Smooth muscle cell (in vitro differentiated cells): ENCODE results near the gene C1orf185. TPM values are rescaled to one million over a fixed set of nuclear protein-coding genes. Genes with fewer than 3 reads are reported as not detected.
"Not testable (repeated sequence)": the region's sequence is repeated elsewhere in the genome, so short reads cannot be mapped to it uniquely, and the experiment has no call there.

Experiments
- DNase-seq: peaks from one replicate; lab custom pipeline; 2025; ENCODE audit not compliant: unreplicated experiment; lab: John Stamatoyannopoulos, UW
- H2AFZ ChIP-seq: fragments of 200-600 bp; sonication (generic); 2 replicates; pipeline ENCODE4 v1.6.0; 2016; ENCODE audit warnings: antibody characterized with exemption, low read depth, mild to moderate bottlenecking
- H3F3A ChIP-seq: fragments of 200-600 bp; sonication (generic); 2 replicates; pipeline ENCODE4 v1.6.0; 2017; ENCODE audit warnings: antibody characterized with exemption, low read depth
- H3K27ac ChIP-seq: fragments of 200-600 bp; sonication (generic); 2 replicates; pipeline ENCODE4 v1.5.1; 2016; ENCODE audit warnings: low read depth, mild to moderate bottlenecking
- H3K27me3 ChIP-seq: fragments of 200-600 bp; sonication (generic); 2 replicates; pipeline ENCODE4 v1.6.1; 2016; ENCODE audit warnings: low read depth, mild to moderate bottlenecking
- H3K36me3 ChIP-seq: fragments of 200-600 bp; sonication (generic); 2 replicates; pipeline ENCODE4 v1.5.1; 2016; ENCODE audit warnings: low read depth
- H3K4me1 ChIP-seq: fragments of 200-600 bp; sonication (generic); 2 replicates; pipeline ENCODE4 v1.5.1; 2016; ENCODE audit warnings: low read depth
- H3K4me2 ChIP-seq: fragments of 200-600 bp; sonication (generic); 2 replicates; pipeline ENCODE4 v1.6.0; 2016; ENCODE audit warnings: mild to moderate bottlenecking
- H3K4me3 ChIP-seq: fragments of 200-600 bp; sonication (generic); 2 replicates; pipeline ENCODE4 v1.5.1; 2016; ENCODE audit warnings: mild to moderate bottlenecking
- H3K79me2 ChIP-seq: fragments of 200-600 bp; sonication (generic); 2 replicates; pipeline ENCODE4 v1.6.0; 2016; ENCODE audit warnings: low read depth, mild to moderate bottlenecking
- H3K9ac ChIP-seq: fragments of 200-600 bp; sonication (generic); 2 replicates; pipeline ENCODE4 v1.6.0; 2016; ENCODE audit warnings: low read depth
- H3K9me3 ChIP-seq: fragments of 200-600 bp; sonication (generic); replicated peaks from 2 replicates; pipeline ENCODE4 v1.5.1; 2016; ENCODE audit warnings: low read depth
- H4K20me1 ChIP-seq: fragments of 200-600 bp; sonication (generic); 2 replicates; pipeline ENCODE4 v1.6.0; 2016; ENCODE audit warnings: low read depth
- CTCF ChIP-seq: fragments of 200-600 bp; sonication (generic); IDR thresholded peaks from 2 replicates; pipeline ENCODE4 v1.5.1; 2017; ENCODE audit warnings: borderline replicate concordance, mild to moderate bottlenecking, antibody characterized with exemption; ENCODE audit not compliant: insufficient read depth, poor library complexity, severe bottlenecking
- WGBS: methylation state at CpG from one replicate; pipeline ENCODE4 v1.1.7; 2016; ENCODE audit warnings: low lambda C conversion rate; 5-methylcytosine and 5-hydroxymethylcytosine counted together
- polyA plus RNA-seq: library from polyadenylated mRNA; unstranded; fragments of >200 nt; fragmentation: Nextera tagmentation; extraction: Ambion mirVana; gene quantifications from 2 replicates; pipeline ENCODE4 v1.2.1, GENCODE V29; 2016
- total RNA-seq: library from RNA; depleted of rRNA; stranded (reverse); fragments of >200 nt; gene quantifications from 2 replicates; pipeline ENCODE4 v1.2.3, GENCODE V29; 2014

The C1orf185 gene
- total and polyA plus RNA-seq, 2 experiments from 2014 or later, result not detected

GRCh38 chr1:51168936-51169335 is 66.9 kb downstream of the C1orf185 start:
- H4K20me1 ChIP-seq, result no peaks in the 10 kb centered on the region
- H3K27me3 ChIP-seq, result peaks cover 11% of the 10 kb centered on the region
- no peak overlapping the region for H2AFZ ChIP-seq
- H3K27ac ChIP-seq, result no peak overlapping the region
- no peak overlapping the region for H3K4me3 ChIP-seq
- H3K4me1 ChIP-seq, result no peaks in the 10 kb centered on the region
- H3K4me2 ChIP-seq, result peak overlapping the region; percentile 27
- no peaks in the 10 kb centered on the region for H3F3A ChIP-seq
- no peaks in the 10 kb centered on the region for H3K9me3 ChIP-seq
- no peaks in the 10 kb centered on the region for H3K79me2 ChIP-seq
- no peaks in the 10 kb centered on the region for H3K36me3 ChIP-seq
- H3K9ac ChIP-seq, result no peak overlapping the region
- DNase-seq, result no peak
- no peak for TF ChIP-seq CTCF
- 48% methylated on average over 4 of the region's 4 CpGs for WGBS

GRCh38 chr1:51170342-51170741 is 68.3 kb downstream of the C1orf185 start:
- Histone ChIP-seq H3K27me3 (peaks cover 11% of the 10 kb centered on the region), H3K4me3 (no peak overlapping the region), H2AFZ (no peak overlapping the region), H3F3A (no peaks in the 10 kb centered on the region), H3K27ac (no peak overlapping the region), H3K9ac (no peak overlapping the region), H3K4me1 (no peaks in the 10 kb centered on the region), H3K9me3 (no peaks in the 10 kb centered on the region), H3K79me2 (no peaks in the 10 kb centered on the region), H3K36me3 (no peaks in the 10 kb centered on the region), H3K4me2 (no peak overlapping the region), H4K20me1 (no peaks in the 10 kb centered on the region)
- WGBS, result 97% methylated on average over 1 of the region's 1 CpG
- TF ChIP-seq CTCF, result no peak
- no peak for DNase-seq

- H3K79me2 ChIP-seq, result no peaks in the 10 kb centered on the region
- no peak overlapping the region for H2AFZ ChIP-seq
- no peaks in the 10 kb centered on the region for H3F3A ChIP-seq
- H3K27me3 ChIP-seq, result peaks cover 11% of the 10 kb centered on the region
- H3K4me2 ChIP-seq, result no peak overlapping the region
- 80% methylated on average over 3 of the region's 3 CpGs for WGBS
- TF ChIP-seq CTCF, result no peak
- DNase-seq, result no peak
- no peak overlapping the region for H3K9ac ChIP-seq
- no peak overlapping the region for H3K4me3 ChIP-seq
- H3K36me3 ChIP-seq, result no peaks in the 10 kb centered on the region
- H4K20me1 ChIP-seq, result no peaks in the 10 kb centered on the region
- no peak overlapping the region for H3K27ac ChIP-seq
- H3K9me3 ChIP-seq, result no peaks in the 10 kb centered on the region
- no peaks in the 10 kb centered on the region for H3K4me1 ChIP-seq
Measured at GRCh38 chr1:51172811-51173210, 70.8 kb downstream of the C1orf185 start.

GRCh38 chr1:51175278-51175677 is 73.2 kb downstream of the C1orf185 start:
- 50% methylated on average over 2 of the region's 2 CpGs for WGBS
- H3K4me1 ChIP-seq, result no peaks in the 10 kb centered on the region

GRCh38 chr1:51177988-51178387 is 76.0 kb downstream of the C1orf185 start:
- H3K9ac ChIP-seq, result not testable (repeated sequence)

More at GRCh38 chr1:51175278-51175677, 73.2 kb downstream of the C1orf185 start:
- Histone ChIP-seq H3K27ac (no peak overlapping the region), H3K4me2 (no peak overlapping the region), H3K79me2 (no peaks in the 10 kb centered on the region), H3F3A (no peaks in the 10 kb centered on the region), H3K36me3 (no peaks in the 10 kb centered on the region), H4K20me1 (no peaks in the 10 kb centered on the region), H2AFZ (no peak overlapping the region), H3K9me3 (no peaks in the 10 kb centered on the region), H3K4me3 (no peak overlapping the region), H3K27me3 (peaks cover 11% of the 10 kb centered on the region), H3K9ac (no peak overlapping the region)
- no peak for DNase-seq
- no peak for TF ChIP-seq CTCF

More at GRCh38 chr1:51177988-51178387, 76.0 kb downstream of the C1orf185 start:
- not testable (repeated sequence) for H3K79me2 ChIP-seq, H3F3A ChIP-seq, H4K20me1 ChIP-seq, H3K27ac ChIP-seq, DNase-seq, H3K4me1 ChIP-seq, H2AFZ ChIP-seq, H3K9me3 ChIP-seq, H3K27me3 ChIP-seq, H3K36me3 ChIP-seq, H3K4me2 ChIP-seq, H3K4me3 ChIP-seq
- 88% methylated on average over 6 of the region's 6 CpGs for WGBS
